NCI-H2227 (cell line): ENCODE data around the gene GNB5.
"Not testable (repeated sequence)": the region's sequence is repeated elsewhere in the genome, so short reads cannot be mapped to it uniquely, and the experiment has no call there.

Source experiments
- DNase-seq: peaks from one replicate; lab custom pipeline; 2025; ENCODE audit not compliant: unreplicated experiment; lab: John Stamatoyannopoulos, UW

The GNB5 gene

DNA sequence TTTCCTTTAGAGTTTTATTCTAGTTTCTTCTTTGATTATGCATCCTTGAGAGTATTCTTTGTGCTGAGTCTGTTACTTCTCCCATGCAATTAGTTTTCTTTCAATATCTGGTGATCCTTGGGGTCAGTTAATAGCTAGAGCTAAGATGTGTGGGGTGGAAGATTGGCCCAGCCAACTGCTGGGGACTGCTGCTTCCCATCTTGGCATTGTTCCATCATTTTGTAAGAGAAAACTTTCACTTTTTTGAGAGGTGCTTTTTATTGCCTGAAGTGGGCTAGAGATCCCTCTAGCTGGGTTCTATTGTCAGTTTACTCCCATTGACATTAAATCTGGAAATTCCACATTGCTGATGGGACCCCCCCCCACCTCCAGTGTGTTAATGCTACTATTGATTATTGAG, 94.0 kb downstream of the GNB5 start:
- DNase-seq, result no peak

DNA sequence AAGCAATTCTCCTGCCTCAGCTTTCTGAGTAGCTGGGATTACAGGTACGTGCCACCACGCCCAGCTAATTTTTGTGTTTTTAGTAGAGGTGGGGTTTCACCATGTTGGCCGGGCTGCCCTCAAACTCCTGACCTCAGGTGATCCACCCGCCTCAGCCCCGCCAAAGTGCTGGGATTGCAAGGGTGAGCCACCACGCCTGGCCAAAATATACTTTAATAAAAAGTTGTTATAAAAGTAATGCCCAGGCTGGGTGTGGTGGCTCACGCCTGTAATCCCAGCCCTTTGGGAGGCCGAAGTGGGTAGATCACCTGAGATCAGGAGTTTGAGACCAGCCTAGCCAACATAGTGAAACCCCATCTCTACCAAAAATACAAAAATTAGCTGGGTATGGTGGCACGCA, 94.7 kb downstream of the GNB5 start:
- not testable (repeated sequence) for DNase-seq

DNA sequence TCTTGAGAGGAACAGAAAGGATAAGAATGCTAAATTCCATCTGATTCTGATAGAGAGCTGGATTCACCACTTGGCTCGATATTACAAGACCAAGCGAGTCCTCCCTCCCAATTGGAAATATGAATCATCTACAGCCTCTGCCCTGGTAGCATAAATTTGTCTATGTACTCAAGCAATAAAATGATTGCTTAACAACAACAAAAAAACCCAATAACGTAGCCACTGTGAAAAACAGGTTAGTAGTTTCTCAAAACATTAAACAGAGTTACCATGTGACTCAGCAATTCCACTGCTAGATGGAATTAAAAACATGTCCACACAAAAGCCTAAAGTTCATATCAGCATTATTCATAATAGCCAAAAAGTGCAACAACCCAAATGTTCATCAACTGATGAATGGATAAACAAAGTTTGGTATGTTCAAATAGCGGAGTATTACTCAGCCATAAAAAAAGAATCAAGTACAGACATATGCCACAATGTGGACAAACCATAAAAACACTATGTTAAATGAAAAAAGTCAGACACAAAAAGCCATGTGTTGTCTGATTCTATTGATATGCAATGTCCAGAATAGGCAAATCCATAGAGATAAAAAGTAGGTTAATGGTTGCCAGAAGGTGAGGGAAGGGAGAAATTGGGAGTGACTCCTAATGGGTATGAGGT, 95.5 kb downstream of the GNB5 start:
- no peak for DNase-seq

DNA sequence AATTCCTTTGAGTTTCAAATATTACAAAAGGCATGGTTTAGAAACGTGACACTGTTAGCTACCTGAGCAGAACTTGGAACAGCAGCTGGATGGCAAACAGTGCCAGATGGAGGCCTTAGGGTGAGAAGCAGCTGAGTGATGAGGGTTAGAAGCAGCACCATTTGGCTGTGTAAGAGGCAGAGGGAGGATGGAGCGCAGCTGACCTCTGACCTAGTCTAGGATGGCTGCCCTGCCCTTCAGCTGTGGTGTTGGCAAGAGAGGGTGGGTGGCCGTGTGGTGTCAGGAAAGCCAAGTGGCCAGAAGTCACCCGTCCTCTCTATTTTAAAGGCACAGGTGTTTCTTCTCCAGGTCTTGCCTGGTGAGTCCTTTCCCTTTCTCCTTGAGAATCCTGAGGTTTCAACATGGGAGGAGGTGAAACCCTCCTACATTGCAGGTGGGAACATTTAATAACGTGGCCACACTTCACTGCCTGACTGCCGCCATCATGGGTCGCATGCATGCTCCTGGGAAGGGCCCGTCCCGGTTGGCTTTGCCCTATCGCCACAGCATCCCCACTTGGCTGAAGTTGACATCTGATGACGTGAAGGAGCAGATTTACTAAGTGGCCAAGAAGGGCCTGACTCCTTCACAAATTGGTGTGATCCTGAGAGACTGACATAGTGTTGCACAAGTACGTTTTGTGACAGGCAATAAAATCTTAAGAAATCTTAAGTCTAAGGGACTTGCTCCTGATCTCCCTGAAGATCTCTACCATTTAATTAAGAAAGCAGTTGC, 96.2 kb downstream of the GNB5 start:
- no peak for DNase-seq

DNA sequence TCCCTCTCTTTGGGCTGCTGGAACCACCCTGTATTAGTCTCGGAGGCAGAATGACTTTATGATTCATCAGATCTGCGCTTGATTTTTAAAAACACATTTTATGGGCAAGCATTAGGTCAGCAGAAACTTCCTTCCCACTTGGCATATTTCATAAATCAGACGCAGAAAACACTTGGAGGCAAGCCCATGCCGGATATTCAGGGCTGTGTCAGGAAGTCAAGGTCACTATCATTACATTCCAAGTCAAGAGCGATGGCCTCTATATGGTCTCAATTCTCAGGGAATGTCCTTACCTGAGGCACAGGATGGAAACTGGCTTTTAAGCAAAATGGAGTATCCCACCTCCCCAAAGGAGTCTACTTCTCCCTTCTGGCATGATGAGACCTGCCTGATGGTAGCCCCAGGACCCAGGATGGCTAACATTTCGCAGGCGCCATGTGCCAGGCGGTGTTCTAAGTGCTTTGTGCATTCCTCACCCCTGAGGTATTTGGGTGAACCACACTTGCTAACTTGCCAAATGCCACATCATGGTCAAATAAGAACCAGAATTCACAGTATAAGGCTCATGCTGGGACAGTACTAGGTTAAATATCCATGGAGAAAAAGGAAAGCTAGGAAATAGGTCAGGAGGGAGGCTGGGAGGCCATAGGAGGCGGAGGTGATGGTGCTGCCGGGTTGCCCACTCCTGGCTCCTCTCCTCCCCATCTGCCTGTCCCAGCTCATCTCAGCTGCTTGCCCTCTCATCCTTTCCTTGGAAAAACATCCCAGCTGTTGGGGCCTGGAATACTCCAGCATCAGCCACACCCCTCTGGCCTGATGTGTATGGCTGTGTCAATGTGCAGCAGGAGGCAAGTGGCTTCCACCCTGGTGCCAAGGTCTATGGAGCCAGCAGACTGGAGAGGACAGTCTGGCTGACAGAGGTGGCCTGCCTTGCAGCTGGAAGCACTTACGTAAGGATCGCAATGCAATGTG, 97.4 kb downstream of the GNB5 start:
- no peak for DNase-seq

DNA sequence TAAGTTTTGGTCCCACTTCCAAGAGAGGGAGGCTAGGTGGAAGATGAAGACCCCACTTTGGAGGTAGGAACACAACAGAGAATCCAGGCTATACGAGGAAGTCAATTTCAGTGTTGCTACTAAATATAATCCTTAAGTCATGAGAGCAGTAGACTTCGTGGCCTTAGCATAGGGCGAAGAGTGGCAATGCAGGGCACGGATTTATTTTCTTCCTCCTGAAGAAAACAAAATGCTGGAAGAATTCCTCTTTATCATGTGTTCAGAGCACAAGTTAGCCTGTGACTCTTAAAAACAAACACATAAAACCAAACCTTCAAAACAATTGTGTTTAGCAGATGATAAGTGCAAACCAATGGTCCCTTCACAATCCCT, 98.0 kb downstream of the GNB5 start:
- DNase-seq, result no peak

DNA sequence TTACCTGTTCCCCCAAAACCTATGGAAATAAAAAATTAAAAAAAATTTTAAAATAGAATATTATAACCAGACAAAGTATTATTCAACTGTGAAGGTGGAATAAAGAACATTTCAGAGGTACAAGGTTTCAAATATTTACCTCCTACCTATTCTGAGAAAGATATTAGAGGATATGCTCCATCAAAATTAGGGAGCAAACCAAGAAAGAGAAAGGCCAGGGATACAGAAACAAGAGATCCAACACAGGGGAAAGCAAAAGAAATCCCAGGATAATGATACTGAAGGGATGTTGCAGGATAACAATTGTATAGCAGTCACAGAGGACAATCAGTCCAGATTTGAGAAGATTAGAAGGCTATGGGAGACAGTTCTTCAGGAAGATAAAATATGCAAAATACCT, 101.0 kb downstream of the GNB5 start:
- DNase-seq, result no peak

DNA sequence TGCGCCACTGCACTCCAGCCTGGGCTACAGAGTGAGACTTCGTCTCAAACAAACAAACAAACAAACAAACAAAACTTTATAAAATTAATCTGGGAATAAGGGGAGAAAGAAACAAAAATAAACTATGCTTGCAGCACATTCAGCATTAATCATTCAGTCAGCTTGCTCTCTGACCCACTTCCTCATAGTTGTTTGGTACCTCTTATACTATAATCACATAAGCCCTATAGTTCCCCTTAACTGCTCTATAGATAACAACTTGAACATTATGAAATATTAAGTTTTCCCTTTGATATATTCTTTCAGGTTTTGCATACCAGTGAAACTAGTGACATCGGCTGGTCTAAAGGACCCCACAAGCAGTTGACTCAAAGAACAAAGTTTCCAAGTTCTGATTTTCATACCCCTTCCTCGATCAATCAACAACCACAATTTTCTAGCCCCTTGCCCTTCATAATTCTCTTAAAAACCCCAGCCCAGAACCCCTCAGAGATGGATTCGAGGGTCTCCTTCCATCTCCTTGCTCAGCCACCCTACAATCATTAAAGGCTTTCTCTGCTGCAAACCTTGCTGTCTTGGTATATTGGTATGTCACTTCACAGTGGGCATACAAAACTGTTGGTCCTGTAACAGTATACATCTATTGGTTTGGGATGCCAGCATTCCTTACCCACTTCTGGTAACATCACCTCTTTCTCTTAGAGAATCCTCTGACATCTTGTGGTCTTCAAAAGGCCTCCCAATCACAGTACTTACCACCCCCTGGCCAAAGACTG, 105.0 kb downstream of the GNB5 start:
- DNase-seq, result no peak

DNA sequence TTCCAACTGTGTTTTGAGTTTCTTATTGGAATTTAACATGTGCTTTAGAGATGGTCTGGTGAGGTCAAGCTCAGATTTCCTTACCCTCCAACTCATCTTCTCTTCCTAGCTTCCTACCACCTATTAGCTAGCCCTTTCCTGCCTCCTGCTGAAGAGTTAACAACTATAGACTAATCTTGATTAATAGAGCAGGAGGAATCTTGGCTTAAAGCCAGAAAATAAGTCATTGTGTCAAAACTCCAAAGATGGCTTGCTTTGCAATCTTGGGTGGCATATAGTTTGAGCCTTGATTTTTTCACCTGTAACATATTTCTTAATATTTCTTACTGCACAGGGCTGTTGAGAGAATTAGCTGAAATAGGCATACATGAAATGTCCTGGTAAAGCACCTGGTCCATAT, 105.9 kb downstream of the GNB5 start:
- DNase-seq, result no peak

DNA sequence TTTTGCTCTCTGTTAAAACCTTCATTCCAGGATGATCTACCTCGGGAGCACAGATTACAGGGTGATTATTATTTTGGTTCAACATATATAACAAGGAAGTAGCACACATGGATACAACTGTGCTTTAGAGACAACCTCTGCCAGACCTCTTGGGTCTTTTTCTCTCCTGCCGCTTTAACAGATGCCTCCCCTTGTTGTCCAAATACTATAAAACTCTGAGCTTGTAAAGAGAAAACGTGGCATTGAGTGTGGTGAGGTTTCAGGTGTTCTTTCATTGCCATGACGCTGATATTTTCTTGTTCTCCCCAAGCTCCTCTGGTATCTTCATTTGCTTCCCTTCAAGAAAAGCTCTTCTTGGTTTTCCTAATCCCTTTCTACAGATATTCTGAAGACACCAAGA, 107.6 kb downstream of the GNB5 start:
- no peak for DNase-seq

DNA sequence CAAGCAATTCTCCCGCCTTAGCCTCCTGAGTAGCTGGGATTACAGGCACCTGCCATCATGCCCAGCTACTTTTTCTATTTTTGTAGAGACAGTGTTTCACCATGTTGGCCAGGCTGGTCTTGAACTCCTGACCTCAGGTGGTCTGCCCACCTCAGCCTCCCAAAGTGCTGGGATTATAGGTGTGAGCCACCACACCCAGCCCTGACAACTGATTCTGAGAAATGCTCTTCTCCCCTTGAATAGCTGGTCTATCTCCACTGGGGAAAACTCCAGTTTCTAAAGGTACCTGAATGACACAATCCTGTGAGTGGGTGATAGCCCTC, 108.2 kb downstream of the GNB5 start:
- not testable (repeated sequence) for DNase-seq

DNA sequence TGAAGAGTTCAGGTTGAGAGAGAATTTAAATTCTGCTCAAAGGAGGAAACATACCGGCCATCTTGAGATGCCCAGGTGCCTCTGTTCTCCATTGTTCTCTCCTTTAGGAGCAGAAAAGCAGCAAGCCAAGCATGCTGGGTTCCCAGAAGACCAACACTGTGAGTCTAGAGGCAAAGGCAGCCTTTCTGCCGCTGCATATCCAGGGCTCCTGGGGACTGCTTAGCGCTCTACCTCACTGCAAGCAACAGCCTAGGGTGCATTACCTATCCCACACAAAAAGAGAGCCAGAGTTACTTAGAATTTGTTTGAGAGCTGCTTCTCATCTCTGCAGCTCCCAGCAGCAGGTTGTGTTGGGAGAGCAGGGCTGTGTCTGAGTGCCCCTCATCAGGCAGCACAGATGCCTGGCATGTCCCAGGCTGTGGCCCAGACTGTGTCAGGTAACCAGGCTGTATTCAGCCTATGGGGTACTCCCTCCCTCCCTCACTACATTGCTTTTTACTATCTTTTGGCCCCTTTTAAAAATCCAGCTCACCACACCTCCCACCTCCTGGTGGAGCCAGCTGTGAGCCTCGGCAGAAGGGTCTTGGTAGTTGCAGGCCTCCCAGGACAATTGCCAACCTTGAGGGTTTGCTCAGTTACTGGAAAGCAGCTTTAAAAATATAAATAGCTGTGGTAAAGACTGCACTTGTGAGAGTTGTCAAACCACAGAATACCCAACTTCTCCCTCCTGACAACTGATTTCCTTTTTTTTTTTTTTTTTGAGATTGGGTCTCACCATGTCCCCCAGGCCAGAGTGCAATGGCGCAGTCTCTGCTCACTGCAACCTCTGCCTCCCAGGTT, 108.8 kb downstream of the GNB5 start:
- no peak for DNase-seq

DNA sequence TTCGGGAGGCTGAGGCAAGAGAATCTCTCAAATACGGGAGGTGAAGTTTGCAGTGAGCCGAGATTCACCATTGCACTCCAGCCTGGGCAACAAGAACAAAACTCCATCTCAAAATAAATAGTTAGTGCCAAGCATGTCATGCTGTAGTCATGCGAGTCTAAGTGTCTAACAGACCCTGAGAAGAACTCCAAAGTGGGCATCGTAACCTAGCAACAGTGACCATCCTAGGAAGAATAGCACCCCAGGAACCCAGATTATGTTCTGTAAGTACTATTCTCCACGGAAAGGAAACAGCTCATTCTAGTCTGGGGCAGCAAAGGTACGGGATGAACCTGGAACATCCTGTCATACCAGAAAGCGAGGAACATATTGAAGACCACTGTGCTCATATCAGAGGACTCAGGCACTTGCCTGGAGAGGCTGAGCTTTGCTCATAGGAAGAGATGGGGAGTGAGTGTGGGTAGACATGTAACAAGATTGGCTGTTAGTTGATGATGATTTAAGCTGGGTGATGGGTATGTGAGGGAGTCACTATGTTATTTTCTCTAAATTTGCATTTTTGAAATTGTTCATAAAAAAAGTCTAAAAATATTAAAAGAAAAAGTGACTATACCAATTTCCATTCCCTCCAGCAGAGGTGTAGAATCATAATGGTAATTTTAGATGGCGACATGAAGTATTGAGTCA, 110.3 kb downstream of the GNB5 start:
- no peak for DNase-seq

DNA sequence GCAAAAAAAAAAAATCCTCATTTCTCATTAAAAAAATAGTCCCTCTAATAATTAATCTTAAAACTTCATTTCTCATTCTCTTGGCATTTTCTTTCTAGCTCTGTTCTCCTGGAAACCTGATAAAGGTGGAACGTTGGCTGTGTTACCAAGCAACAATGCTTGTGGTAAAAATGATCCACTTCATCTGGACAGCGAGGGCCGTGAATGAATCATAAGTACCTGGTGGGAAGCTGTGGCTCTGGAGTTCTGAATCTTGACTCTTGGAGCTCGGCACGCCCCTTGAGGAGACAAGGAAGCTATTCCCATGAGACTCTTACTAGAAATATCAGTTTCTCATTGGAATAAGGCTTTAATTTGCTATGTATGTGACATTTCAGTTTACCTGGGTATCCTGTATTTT, 111.2 kb downstream of the GNB5 start:
- peak; percentile 4 for DNase-seq

DNA sequence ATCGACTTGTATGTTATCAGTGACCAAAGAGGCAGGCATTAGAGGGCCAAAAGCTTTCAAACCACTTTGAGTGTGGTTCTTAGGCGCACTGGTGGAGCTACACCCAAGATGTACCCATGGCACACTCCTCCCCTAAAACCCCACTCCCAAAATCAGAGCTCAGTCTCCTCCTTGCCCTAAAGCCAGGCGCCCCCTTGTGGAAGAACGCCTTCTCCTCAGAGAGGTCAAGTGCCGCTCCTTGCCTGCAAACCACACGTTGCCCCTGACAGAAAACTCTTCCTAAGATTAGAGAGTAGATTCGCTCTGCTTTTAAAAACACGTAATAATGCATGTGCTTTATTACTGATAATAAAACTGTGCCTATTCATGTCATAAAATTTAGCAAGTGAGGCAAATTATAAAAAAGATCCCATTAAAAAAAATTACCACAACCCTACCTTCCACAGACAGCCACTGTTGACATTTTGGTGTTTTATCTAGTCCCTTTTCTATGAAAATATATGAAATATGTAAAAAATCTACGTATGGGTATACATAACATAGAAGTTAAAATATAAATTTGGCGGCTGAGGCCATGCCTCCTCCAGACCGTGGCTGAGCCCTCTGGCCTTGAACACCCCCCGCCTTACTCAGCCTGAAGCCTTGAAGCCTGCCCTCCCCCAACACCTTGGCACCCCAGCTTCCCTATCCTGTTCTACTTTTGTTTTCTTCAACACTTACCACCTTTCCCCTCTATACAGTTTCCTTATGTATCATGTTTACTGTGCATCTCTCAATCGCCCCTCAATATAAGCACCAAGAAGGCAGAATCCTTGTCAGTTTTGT, 112.1 kb downstream of the GNB5 start:
- DNase-seq, result peak; percentile 34

DNA sequence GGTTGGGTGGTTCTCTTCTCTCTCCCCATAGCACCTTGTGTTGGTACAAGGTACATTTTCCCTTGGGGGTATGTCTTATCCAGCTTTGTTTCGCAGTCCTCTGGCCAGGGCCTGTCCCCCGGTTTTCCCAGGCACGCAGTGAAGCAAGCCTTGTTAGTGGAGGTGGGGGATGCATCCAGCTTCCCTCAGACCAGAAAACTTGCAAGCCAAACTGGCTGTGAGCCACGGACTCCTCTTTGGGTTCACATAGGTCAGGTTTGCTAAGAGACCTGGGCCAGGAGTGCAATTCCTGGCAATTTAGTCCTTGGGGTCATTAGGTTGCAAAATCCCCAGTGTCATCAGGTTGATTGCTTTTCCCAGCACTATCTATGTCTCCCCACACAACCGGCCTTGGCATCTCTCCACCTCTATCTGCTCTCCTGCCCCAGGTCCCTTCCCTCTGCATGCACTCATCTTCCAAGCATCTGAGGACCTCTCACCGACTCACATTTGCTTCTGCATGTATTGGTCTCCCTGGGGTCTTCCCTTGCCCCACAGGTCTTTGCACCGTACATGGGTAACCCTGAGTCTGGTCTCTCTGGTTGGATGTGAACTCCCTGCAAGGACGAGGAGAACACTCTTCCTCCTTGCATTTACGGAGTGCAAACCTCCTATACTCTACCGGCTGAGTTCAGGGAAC, 112.9 kb downstream of the GNB5 start:
- no peak for DNase-seq

DNA sequence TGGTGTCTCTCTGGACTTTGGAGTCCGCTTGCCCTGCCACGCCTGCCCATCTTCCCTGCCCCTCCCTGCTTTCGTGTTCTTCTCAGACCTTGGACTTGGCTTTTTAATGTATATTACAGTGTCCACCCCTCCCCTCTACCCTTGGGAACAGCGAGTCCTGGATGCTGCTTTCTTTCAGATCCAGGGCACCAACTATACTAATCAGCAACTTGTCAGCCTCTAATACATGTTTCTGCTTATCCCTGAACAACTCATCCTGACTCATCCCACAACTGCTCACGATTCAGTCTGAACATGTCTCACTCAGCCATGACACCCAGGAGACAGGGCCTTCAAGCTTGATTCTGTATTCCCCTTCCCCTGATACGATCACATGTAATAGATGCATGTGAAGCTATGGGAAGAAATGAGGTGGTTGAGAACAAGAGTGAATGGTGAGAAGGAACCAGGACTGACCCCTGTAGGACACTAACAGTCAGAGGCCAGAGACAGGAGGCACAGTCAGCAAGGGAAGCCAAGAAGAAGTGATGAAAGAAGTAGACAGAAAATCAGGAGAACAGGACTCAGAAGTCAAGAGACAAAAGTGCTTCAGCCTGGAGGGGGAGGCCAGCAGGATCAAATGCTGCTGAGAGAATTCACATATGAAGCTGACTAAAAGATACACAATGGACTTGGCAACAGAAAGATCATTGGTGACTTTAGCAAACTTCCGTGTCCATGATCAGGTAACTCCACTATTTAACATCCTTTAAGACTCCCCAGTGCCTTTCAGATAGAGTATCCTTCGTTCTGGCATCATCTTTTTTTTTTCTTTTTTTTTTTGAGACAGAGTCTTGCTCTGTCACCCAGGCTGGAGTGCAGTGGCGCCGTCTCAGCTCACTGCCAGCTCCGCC, 114.1 kb downstream of the GNB5 start:
- DNase-seq, result no peak
